ENCODE data around the gene CAMKK2.

DNA sequence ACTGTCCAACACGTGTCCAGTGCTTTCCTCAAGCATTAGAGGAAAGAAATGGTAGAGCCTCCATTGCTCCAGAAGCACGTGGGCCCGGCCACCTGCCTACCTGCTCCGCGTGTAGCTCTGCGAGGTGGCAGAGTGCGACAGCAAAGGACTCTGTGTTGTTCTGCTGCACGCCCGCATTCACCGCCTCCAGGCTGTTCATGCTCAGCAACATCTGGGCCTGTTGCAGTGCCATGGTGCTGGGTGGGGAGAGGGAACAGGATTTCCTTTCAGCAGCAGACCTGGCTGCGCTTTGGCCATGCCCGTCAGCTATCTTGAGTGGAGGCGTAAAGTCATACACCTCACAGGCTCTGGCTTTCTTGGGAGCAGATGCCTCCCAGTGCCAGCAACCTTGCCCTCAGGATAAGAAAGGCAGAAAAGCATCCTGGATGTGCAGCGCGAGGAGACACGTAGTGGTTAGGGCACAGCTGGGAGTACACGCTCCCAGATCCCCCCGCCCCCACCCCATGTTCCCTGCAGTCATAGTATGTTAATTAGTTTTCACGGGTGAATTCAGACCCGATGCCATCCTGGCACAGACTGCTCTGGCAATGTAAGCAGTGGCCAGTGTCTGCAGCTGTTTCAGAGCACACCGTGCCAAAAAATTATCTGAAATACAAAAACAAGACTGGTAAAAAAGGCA, 30.6 kb upstream of the CAMKK2 start:
- TF ChIP-seq CTCF (IDR thresholded peaks at IDR 0.05; ENCODE audit: low read depth, low read length, missing input control), result no peak
- no peak for TF ChIP-seq NR2F2 (IDR thresholded peaks at IDR 0.05)
- TF ChIP-seq TAF1 (conservative IDR thresholded peaks at IDR 0.05), result no peak
- TF ChIP-seq RAD21 (IDR thresholded peaks at IDR 0.05), result no peak
- no peak for TF ChIP-seq GABPA (IDR thresholded peaks at IDR 0.05 in 1 of 2, conservative IDR thresholded peaks at IDR 0.05 in 1 of 2)
- TF ChIP-seq HNF4G (IDR thresholded peaks at IDR 0.05), result no peak
- TF ChIP-seq RXRA (IDR thresholded peaks at IDR 0.05), result no peak
- no peak for TF ChIP-seq FOXA2 (IDR thresholded peaks at IDR 0.05)

Measured in liver (tissue), 3 donors.